Measurements from ENCODE around the gene IPMK.

IPMK gene

GRCh38 chr10:58177362-58177947, 90.2 kb downstream of the IPMK start:
- no peak for TF ChIP-seq FOXP2 (optimal IDR thresholded peaks at IDR 0.05; ENCODE audit: borderline replicate concordance, extremely low read depth, extremely low read length, insufficient read depth)
- TF ChIP-seq TAF1 (IDR thresholded peaks at IDR 0.05; ENCODE audit: borderline replicate concordance, insufficient read depth, low read length) = no peak
- no peak for TF ChIP-seq SIN3A (IDR thresholded peaks at IDR 0.05; ENCODE audit: borderline replicate concordance, insufficient read depth, low read length)

DNA sequence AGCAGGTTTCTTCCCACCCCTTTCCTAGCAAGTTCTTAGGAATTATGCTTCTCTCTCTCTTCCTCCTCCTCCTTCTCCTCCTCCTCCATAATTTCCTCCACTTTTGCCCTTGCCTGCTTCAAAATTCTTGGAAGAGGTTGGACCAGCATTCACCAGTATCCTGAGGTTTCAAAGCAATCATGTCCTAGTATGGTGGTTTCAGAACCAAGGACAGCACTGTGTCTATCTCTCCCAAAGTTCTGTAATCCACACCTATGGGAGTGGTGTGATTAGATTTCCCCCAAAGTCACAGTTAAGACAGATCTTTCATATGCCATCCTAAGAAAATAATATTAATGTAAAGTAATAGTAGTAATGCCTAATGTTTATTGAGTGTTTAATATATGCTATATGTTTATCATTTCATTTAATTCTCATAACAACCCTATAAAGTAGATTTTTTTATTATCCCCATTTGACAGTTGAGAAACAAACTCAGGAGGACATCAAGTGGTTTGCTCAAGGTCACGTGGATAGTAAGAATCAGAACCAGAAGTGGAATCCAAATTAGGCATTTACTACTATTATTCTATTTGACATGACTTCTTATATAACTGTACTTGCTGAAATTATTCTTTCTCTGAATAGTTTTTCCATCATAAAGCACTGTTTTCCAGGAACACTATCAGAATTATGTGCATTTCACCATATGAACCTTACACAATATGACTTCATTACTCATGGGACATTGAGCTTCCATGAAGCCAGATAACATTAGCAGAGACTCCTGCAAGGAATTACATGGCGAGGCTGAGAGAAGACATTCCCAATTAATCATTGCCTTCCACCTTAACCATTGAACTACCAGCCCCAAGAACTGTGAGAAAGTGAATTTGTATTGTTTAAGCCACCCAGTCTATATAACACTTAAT, 91.4 kb downstream of the IPMK start:
- TF ChIP-seq, protein P1, sequence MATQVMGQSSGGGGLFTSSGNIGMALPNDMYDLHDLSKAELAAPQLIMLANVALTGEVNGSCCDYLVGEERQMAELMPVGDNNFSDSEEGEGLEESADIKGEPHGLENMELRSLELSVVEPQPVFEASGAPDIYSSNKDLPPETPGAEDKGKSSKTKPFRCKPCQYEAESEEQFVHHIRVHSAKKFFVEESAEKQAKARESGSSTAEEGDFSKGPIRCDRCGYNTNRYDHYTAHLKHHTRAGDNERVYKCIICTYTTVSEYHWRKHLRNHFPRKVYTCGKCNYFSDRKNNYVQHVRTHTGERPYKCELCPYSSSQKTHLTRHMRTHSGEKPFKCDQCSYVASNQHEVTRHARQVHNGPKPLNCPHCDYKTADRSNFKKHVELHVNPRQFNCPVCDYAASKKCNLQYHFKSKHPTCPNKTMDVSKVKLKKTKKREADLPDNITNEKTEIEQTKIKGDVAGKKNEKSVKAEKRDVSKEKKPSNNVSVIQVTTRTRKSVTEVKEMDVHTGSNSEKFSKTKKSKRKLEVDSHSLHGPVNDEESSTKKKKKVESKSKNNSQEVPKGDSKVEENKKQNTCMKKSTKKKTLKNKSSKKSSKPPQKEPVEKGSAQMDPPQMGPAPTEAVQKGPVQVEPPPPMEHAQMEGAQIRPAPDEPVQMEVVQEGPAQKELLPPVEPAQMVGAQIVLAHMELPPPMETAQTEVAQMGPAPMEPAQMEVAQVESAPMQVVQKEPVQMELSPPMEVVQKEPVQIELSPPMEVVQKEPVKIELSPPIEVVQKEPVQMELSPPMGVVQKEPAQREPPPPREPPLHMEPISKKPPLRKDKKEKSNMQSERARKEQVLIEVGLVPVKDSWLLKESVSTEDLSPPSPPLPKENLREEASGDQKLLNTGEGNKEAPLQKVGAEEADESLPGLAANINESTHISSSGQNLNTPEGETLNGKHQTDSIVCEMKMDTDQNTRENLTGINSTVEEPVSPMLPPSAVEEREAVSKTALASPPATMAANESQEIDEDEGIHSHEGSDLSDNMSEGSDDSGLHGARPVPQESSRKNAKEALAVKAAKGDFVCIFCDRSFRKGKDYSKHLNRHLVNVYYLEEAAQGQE (IDR thresholded peaks at IDR 0.05; ENCODE audit: insufficient read depth in 1 of 2, low read depth in 2 of 2, low read length in 2 of 2) = peak; percentile 87 to 94
- TF ChIP-seq POLR2AphosphoS5 (IDR thresholded peaks at IDR 0.05; ENCODE audit: low read depth, low read length) (no peak), FOXP2 (optimal IDR thresholded peaks at IDR 0.05; ENCODE audit: borderline replicate concordance, extremely low read depth, extremely low read length, insufficient read depth) (no peak), SIN3A (IDR thresholded peaks at IDR 0.05; ENCODE audit: borderline replicate concordance, insufficient read depth, low read length) (no peak), TAF1 (IDR thresholded peaks at IDR 0.05; ENCODE audit: borderline replicate concordance, insufficient read depth, low read length) (no peak)

GRCh38 chr10:58174831-58175230, 92.9 kb downstream of the IPMK start:
- TF ChIP-seq POLR2AphosphoS5 (IDR thresholded peaks at IDR 0.05; ENCODE audit: low read depth, low read length) (no peak), SIN3A (IDR thresholded peaks at IDR 0.05; ENCODE audit: borderline replicate concordance, insufficient read depth, low read length) (no peak)

DNA sequence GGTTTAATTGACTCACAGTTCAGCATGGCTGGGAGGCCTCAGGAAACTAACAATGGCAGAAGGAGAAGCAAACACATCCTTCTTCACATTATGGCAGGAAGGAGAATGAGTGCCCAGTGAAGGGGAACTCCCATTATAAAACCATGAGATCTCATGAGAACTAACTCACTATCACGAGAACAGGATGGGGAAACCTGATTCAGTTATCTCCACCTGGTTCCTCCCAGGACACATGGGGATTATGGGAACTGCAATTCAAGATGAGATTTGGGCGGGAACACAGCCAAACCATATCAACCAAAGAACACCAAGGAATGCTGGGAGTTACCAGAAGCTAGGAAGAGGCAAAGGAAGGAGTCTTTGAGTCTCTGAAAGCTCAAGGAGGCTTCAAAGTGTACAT, 94.3 kb downstream of the IPMK start:
- TF ChIP-seq POLR2AphosphoS5 (IDR thresholded peaks at IDR 0.05; ENCODE audit: low read depth, low read length) = no peak
- TF ChIP-seq FOXP2 (optimal IDR thresholded peaks at IDR 0.05; ENCODE audit: borderline replicate concordance, extremely low read depth, extremely low read length, insufficient read depth) = no peak
- TF ChIP-seq TAF1 (IDR thresholded peaks at IDR 0.05; ENCODE audit: borderline replicate concordance, insufficient read depth, low read length) = no peak
- no peak for TF ChIP-seq SIN3A (IDR thresholded peaks at IDR 0.05; ENCODE audit: borderline replicate concordance, insufficient read depth, low read length)
- TF ChIP-seq, protein P1 (IDR thresholded peaks at IDR 0.05; ENCODE audit: insufficient read depth in 1 of 2, low read depth in 2 of 2, low read length in 2 of 2) = no peak

DNA sequence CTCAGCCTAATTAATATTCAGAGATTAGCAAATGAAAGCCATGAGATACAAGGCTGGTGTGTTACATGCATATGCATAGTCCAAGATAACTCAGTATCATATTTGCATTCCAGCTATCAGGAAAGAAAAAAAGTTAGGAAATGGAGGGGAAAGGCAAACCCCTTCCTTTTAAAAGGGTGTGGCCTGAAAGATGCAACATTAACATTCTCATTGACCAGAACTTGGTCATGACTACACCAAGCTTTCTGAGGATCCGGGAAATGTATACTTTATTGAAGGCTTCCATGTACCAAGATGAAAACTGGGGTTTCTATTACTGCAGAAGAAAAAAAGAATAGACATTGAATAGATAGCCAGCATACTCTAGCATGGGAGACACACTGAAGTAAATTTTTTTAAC, 96.5 kb downstream of the IPMK start:
- no peak for TF ChIP-seq FOXP2 (optimal IDR thresholded peaks at IDR 0.05; ENCODE audit: borderline replicate concordance, extremely low read depth, extremely low read length, insufficient read depth)
- no peak for TF ChIP-seq POLR2AphosphoS5 (IDR thresholded peaks at IDR 0.05; ENCODE audit: low read depth, low read length)
- TF ChIP-seq, protein P1 (IDR thresholded peaks at IDR 0.05; ENCODE audit: insufficient read depth in 1 of 2, low read depth in 2 of 2, low read length in 2 of 2) = no peak
- TF ChIP-seq TAF1 (IDR thresholded peaks at IDR 0.05; ENCODE audit: borderline replicate concordance, insufficient read depth, low read length) = no peak
- TF ChIP-seq SIN3A (IDR thresholded peaks at IDR 0.05; ENCODE audit: borderline replicate concordance, insufficient read depth, low read length) = no peak

GRCh38 chr10:58164517-58164916, 103.2 kb downstream of the IPMK start:
- TF ChIP-seq POLR2AphosphoS5 (IDR thresholded peaks at IDR 0.05; ENCODE audit: low read depth, low read length) = no peak
- TF ChIP-seq SIN3A (IDR thresholded peaks at IDR 0.05; ENCODE audit: borderline replicate concordance, insufficient read depth, low read length) = no peak
- no peak for TF ChIP-seq FOXP2 (optimal IDR thresholded peaks at IDR 0.05; ENCODE audit: borderline replicate concordance, extremely low read depth, extremely low read length, insufficient read depth)
- TF ChIP-seq, protein P1 (IDR thresholded peaks at IDR 0.05; ENCODE audit: insufficient read depth in 1 of 2, low read depth in 2 of 2, low read length in 2 of 2) = no peak
- no peak for TF ChIP-seq TAF1 (IDR thresholded peaks at IDR 0.05; ENCODE audit: borderline replicate concordance, insufficient read depth, low read length)
